T-helper 9 cell (primary cell): ENCODE results near the gene DOC2B.
"Not testable (repeated sequence)": the region's sequence is repeated elsewhere in the genome, so short reads cannot be mapped to it uniquely, and the experiment has no call there.

Experiments
- DNase-seq: peaks from one replicate; pipeline ENCODE4 v3.0.0-alpha.2; 2020

Gene DOC2B

DNA sequence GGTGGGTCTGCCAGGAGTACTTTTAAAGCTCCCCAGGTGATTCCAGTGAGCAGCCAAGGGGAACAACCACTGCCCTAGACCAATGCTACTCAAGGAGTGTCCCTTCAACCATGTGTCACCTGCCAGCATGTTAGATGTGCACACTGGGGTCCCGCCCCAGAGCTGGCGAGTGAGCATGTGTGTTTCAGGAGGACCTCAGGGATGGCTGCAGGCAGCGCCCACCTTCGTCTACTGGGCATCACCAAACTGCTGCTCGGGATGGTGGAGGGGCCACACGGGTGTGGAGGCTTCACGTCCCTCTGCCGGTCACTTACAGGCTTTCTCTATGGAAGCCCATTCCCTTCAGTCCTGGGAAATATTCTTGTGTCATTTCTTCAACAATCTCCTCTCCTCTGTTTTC is 29.0 kb upstream of the DOC2B start:
- DNase-seq, result no peak

DNA sequence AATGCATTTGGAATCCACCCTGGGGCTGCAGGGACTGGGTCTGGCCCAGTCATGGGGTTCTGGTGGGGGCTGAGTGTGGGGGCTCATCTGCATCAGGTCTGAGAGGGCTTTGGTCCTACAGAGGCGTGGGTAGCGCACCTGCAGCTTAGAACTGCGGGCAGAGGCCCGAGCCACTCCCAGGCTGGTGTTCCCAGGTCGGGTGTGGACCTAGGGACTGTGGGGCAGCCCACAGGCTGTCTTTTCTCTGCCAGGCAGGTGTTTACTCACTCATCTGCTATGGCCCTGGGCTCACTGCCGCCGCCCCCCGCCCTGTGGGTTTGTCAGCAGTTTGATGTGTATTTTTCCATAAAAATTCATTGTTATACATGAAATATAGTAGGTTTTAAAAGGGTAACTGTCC is 27.0 kb upstream of the DOC2B start:
- no peak for DNase-seq

DNA sequence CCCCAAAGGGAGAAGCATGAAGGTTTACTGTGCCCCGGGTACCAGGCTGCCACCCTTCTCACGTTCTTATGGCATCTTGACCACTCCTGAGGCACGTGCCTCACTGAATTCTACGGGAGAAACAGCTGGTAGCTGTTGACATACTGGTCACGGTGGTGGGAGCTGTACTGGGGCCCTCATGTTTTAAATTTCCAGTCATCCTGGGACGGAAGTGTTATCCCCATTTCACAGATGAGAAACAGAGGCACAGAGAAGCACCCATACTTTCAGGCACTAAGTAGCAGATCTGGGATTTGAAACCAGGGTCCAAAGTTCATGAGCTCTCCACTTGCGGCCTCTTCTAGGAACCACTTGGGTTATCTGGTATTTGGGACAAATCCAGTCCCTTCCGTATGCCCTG is 26.3 kb upstream of the DOC2B start:
- DNase-seq, result no peak

DNA sequence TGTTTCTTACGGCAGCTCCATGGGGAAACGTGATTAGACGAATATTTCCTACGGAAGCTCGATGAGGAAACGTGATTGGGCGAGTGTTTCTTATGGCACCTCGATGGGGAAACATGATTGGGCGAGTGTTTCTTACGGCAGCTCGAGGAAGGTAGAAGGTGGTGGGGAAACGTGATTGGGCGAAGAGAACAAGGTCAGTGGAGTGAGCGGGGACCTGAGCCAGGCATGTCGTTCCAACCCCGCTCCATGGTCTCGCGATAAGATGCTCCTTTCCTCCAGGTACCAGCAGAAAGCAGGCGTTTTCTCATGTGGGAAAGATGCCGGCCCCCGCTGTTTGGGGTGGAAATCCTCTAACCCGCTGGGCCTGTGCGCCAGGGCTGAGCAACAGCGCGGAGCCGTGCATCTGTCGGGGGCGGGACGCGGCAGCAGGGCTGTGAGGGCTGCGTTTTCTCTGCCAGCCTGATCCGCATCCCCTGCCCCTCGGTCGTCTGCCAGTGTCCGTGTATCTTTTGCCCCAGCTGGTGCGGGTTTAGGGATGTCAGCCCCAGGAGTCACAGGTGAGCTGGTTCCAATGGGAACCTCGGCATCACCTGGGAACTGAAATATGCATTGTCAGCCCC is 25.6 kb upstream of the DOC2B start:
- no peak for DNase-seq

DNA sequence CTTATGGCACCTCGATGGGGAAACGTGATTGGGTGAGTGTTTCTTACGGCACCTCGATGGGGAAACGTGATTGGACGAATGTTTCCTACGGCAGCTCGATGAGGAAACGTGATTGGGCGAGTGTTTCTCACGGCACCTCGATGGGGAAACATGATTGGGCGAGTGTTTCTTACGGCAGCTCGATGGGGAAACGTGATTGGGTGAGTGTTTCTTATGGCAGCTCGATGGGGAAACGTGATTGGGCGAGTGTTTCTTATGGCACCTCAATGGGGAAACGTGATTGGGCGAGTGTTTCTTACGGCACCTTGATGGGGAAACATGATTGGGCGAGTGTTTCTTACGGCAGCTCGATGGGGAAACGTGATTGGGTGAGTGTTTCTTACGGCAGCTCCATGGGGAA is 25.0 kb upstream of the DOC2B start:
- not testable (repeated sequence) for DNase-seq

DNA sequence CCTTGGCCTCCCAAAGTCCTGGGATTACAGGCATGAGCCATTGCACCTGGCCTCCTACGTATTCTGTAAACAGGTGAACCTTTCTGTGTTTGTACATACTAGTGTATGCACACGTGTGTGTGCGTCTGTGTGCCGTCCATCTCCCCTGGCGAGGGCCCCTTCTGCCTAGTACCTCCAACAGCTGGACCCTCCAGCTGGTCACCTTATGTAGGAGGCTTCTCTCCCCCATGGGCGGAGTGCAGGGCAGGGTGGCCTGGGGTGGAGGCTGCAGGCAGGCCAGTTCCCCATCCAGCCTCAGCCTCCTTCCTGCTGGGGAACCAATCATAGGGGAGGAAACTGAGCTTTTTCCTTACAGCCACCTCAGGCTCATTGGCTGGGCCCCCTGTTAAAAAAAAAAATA is 24.4 kb upstream of the DOC2B start:
- DNase-seq, result no peak

DNA sequence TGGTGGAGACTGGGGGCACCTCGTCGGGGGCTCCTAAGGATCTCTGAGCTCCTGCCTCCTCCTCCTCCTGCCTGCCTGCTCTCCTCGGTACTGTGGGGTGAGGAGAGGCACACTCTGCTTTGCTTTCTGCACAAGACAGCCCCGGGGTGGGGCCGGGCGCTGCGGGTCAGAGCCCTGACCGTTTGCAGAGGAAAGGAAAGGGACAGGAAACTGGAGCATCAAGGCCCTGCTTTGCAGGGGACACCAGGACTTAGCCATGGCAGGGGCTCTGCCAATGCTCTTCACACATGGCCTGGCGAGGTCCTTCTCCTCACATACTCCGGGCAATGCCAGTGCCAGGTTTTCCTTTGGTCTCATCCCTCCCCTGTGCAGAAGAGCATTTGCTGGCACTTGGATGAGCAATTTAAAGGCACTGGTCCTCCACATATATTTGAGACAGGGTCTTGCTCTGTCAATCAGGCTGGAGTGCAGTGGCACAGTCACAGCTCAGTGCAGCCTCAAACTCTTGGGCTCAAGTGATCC is 23.8 kb upstream of the DOC2B start:
- no peak for DNase-seq

DNA sequence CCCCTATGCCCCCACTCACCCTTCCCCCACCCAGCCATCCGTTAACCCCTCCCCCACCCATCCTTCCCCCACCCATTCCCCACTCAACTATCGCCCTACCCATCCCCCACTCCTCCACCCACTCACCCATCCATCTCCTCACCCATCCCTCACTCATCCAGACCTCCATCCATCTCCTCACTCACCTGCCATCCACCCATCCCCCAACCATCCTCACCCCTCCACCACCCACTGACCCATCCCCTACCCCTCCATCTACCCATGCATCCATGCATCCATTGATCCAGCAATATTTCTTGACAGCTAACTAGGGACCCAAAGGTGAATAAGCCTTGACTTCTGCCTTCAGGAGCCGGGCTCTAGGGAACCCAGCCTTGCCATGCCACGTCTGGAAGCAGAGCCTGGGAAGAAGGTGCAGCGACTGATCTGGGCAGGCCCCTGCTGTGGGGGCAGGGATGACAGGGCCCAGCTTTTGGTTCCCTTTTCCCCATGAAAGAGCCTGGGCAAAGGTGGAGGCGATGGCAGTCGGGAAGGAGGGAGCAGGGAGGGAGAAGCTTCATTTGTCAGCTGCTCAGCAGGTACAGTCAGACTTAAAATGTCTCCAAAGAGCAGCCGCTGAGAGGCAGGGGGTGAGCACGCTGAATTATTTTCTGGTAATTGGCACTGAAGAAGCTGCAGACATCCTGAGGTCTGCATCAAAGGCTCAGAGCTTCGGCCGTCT is 23.1 kb upstream of the DOC2B start:
- DNase-seq, result no peak

DNA sequence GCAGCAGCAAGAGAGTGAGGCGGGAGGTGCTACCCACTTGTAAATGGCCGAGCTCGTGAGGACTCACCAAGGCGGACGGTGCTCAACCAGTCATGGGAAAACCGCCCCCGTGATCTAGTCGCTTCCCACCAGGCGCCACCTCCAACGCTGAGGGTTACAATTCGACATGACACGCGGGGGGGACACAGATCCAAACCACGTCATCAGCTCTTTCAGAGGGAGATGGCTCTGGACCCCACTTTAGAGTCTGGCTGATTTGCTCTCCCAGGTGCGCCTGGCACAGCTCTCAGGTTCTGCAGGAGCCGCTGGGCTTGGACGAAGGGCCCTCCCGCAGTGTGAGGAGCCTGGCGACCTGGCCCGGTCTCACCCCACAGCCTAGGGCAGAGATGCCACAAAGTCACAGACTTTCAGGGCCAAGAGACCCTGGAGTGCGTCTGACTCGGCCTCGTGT is 21.1 kb upstream of the DOC2B start:
- no peak for DNase-seq

DNA sequence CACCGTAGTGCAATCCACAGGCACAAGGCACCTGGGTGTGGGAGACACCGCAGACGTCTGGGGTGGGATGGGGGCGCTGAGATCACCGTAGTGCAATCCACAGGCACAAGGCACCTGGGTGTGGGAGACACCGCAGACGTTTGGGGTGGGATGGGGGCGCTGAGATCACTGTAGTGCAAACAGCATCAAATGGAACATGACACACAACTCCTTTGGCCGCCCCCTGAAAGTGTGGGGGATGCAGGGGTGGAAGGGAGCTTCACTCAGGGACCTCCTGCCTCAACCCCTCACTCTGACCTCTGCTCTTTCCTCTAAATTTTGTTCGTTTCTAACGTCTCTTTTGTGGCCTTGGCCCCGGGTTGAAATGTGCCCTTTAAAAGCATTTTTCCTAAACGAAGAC is 20.3 kb upstream of the DOC2B start:
- not testable (repeated sequence) for DNase-seq

DNA sequence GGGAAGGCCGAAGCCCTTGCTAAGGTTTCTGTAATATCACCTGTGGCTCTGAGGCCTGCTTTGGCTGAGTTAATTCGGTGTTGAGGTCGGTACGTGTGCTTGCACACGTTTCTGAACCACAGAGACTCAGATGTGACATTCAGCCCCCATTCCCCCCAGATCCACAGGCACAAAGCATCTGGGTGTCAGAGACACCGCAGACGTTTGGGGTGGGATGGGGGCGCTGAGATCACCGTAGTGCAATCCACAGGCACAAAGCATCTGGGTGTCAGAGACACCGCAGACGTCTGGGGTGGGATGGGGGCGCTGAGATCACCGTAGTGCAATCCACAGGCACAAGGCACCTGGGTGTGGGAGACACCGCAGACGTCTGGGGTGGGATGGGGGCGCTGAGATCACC is 19.8 kb upstream of the DOC2B start:
- DNase-seq, result not testable (repeated sequence)

DNA sequence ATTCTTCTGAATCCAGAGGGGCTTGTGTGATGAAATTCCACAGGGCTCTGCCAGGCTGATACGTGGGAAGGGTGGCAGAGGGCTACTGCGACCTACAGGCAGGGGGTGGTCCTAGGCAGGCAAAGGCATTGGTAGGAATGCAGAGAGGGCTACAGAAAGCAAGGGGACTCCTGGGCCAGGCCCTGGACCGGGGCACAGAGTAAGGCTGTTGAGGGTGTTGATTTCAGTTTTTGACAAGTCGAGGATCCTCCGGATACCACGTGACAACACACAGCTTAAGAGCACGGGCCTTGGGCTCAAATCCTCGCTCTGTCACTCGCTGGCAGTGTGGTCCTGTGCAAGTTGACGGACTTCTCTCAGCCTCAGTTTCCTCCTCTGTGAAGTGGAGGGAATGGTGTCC is 19.1 kb upstream of the DOC2B start:
- DNase-seq, result no peak

DNA sequence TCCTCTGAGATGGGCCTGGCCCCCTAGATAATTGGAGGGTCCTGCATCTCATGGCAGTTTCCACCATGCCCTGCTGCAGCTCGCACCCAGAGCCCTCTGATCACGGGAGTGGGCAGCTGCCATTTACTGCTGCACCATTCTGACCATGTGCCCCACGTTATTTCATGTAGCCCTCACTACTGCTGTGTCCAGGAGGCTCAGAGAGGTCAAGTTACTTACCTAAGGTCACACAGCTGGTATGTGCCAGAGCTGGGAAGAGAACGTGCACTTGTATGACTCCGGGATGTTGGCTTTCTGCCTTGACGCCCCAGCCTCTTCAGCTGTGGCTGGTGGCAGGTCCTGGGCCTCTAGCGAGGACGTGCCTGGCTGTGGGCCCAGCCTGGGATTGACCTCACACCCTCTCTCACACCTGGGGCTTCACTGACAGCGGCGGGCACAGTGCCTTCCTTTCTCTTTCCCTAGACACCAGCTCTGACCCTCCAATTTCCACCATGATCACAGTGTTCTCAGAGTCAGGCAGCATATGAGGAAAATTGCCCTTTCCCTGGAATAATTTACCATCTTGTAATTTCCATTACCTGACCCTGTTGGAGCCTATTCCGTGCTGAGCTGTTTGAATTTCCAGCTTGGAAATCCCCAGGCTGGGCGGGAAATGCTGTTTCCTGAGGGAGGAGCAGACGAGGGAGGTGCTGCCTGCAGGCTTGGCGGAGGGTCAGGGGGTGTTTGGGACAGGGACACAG is 18.5 kb upstream of the DOC2B start:
- no peak for DNase-seq

DNA sequence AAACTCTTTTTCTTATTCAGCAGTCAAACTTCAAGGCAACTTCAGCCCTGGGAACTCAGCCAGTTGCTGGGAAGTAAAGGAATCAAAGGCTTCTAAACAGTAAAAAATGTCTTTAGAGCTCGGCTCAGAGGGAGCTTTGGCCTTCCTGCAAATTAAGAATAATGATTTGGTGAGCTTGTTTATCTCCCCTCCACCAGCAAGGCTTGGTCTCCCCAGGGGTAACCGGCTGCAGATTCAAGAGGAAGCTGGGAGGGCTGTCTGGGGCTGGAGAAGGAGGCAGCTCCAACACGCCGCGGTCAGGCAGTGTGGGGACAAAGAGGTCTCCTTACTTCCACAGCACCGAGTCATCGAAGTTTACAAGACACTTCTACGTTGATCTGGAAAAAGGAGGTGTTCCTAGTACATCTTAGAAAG is 17.7 kb upstream of the DOC2B start:
- no peak for DNase-seq

DNA sequence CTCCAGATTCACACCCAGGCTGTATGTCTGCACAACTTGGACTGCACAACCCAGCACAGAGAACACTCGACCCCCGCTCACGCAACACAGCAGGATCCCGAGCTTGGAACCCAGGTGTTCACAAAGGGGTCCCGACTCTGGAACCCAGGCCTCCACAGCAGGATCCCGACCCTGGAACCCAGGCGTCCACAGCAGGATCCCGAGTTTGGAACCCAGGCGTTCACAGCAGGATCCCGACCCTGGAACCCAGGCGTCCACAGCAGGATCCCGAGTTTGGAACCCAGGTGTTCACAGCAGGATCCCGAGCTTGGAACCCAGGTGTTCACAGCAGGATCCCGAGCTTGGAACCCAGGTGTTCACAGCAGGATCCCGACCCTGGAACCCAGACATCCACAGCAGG is 16.8 kb upstream of the DOC2B start:
- DNase-seq, result not testable (repeated sequence)

DNA sequence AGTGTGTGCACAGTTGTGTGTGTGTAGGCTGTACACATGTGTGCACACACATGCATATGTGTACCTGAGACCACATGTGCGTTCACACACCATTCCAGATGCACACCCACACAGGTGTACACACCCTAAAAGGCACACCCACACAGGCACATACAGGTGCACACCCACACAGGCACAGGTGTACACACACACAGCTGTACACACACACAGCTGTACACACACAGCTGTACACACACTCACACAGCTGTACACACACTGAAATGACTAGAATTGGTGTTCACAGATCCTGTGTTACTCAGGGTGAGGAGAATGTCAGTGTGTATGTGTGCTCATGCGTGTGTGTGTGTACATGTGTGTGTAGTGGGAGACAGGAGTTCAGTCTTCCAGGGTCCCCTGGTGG is 15.9 kb upstream of the DOC2B start:
- no peak for DNase-seq

DNA sequence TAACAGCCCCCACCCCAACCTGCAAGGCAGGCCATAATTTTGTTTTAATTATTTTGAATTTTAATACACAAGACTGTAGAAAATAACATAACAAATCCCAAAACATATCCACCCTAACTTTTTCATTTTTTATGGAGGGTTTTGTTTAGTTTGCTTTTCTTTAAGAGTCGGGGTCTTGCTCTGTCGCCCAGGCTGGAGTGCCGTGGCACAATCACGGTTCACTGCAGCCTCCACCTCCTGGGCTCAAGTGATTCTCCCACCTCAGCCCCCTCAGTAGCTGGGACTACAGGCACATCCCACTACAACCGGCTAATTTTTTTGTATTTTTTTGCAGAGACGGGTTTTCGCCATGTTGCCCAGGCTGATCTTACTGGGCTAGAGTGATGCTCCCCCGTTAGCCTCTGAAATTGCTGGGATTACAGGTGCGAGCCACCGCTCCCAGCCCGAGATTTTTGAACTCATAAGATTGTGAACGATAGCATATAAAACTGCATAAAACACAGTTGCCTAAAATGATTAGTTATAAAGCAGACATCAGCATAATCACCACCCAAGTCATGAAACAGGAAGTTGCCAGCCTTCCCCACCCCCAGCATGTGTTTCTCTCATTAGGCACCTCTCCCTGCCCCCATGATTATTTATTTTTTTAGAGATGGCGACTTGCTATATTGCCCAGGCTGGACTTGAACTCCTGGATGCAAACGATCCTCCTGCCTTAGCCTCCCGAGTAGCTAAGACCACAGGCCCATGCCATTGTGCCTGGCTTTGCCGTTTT is 13.6 kb upstream of the DOC2B start:
- DNase-seq, result no peak

DNA sequence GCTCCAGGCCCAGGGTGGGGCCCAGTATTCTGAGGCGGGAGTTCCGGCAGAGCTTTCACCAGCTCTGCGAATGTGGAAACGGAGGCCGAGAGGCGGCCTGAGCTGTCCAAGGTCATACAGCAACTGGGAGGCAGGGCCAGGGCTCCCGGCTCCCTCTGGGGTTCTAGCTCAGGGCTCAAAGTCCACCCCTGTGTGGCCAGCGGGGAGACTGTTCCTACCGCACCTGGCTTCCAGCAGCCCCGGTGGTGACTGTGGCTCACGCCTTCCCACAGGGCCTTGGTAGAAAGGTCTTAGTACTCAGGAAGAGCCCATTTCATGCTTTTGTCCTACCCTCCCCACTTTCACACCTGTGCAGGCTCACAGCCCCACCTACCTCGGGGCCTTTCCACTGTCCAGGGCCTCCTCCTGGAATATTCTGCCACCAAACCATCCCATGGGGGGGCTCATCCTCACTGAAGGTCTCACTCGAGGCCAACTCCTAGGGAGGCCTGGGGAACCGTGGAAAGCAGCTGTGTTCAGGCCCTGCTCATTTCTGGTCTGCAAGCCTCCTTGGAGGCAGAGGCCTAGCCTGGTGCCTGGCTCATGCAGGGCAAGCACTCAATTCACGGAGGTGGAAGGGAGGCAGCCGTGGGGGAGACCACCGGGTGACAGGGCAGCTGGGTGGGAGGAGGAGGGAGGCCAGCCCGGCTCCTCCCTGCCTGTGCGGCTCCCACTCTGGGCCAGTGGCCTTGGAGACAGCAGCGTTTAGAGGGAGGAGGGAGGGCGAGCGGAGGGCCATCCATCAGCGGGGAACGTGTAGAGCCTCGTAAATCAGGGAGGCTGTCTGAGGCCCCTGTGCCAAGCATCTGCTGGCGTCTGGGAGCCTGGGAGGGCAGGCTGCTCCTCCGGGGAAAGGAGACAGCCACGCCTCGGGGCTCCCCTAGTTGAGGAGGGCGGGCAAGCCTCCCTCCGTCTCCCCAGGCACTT is 12.7 kb upstream of the DOC2B start:
- no peak for DNase-seq

DNA sequence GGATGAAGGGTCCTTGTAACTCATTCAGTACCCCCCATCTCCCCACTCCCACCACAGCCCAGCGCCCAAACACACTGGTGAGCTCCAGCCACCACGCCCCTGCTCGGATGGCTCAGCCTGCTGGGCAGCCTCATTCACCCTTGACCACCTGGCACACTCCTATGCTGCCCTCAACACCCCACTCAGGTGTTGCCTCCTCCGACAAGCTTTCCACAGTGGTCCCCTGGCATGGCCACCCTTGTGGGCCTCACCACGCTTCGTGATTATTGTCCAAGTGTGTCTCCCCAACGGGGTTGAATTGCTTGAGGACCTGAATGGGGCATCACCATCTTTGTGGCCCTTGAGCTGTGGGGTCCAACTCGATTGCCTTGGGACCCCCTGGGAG is 12.0 kb upstream of the DOC2B start:
- no peak for DNase-seq

DNA sequence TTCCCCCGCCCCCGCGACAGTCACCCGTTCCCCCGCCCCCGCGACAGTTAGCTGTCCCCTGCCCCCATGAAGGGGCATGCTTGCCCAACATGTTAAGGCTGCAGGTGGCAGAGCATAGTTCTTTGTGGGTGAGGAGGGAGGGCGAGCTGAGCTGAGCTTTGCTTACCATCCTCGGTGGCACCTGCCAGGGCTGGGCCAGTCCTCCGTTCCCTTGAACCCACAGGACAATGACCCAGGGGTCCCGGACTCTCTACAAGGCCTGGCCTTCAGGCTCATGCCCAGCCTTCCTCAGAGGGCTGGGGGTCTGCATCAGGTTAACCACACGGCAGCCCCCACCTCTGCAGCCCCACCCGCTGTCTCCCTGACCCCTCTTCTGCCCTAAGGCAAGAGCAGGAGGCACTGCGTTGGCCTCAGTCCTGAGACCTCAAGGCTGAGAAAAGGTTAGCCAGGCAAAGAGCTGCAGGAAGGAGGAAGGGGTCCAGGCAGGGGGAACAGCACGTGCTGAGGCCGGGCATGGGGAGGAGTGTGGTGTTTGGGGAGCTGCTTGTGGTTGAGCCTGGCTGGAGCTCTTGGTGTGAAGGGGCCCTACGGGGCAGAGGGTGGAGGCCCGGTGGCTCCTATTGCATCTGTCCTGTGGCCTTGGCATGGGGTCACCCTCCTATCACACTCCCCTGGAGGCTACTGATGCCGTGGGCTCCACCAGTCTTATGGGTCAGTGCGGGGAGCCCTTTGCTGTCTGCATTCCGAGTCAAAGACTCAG is 11.4 kb upstream of the DOC2B start:
- no peak for DNase-seq

DNA sequence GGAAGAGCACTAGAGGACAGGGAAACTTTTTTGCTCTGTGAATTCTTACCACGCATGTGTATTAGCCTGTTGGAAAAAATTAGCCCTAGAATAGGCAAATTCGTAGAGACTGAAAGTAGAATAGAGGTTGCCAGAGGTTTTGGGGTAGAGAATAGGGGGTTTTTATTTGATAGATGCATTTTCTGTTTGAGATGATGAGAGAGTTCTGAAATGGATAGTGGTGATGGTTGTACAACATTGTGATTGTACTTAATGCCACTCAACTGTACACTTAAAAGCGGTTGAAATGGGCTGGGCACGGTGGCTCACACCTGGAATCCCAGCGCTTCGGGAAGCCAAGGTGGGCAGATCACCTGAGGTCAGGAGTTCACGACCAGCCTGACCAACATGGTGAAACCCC is 8.0 kb upstream of the DOC2B start:
- no peak for DNase-seq
